ENCODE data around the gene UTF1. TPM values are rescaled to one million over a fixed set of nuclear protein-coding genes. Genes with fewer than 3 reads are reported as not detected.

Gene UTF1
- total RNA-seq, 3 donors from 2014 or later: not detected

- intact Hi-C loops (cut with DNase I, micrococcal nuclease): no loop called here
- ATAC-seq (no peak), DNase-seq (no peak)
- TF ChIP-seq CTCF (IDR thresholded peaks at IDR 0.05): no peak
- Histone ChIP-seq H3K36me3 (ENCODE audit: low read depth) (no peaks in the 10 kb centered on the region), H3K4me1 (ENCODE audit: low read depth) (no peaks in the 10 kb centered on the region), H3K9me3 (no peaks in the 10 kb centered on the region), H3K4me3 (no peak overlapping the region)
Measured at GRCh38 chr10:133249975-133250754, 20.1 kb downstream of the UTF1 start.

- Histone ChIP-seq H3K4me1 (ENCODE audit: low read depth) (no peaks in the 10 kb centered on the region), H3K9me3 (no peaks in the 10 kb centered on the region), H3K36me3 (ENCODE audit: low read depth) (no peaks in the 10 kb centered on the region), H3K4me3 (no peak overlapping the region)
- no peak for TF ChIP-seq CTCF (IDR thresholded peaks at IDR 0.05)
- ATAC-seq (no peak), DNase-seq (no peak)
- intact Hi-C loops (cut with DNase I, micrococcal nuclease): no loop called here
Measured at GRCh38 chr10:133251388-133252222, 21.6 kb downstream of the UTF1 start.

GRCh38 chr10:133252223-133252552 lies 22.2 kb downstream of the UTF1 start:
- Histone ChIP-seq H3K9me3 (no peaks in the 10 kb centered on the region), H3K4me1 (ENCODE audit: low read depth) (peaks cover 3% of the 10 kb centered on the region), H3K36me3 (ENCODE audit: low read depth) (no peaks in the 10 kb centered on the region), H3K4me3 (no peak overlapping the region)
- ATAC-seq (no peak), DNase-seq (no peak)
- intact Hi-C loops (cut with DNase I, micrococcal nuclease): no loop called here
- TF ChIP-seq CTCF (IDR thresholded peaks at IDR 0.05): no peak

- Histone ChIP-seq H3K4me1 (ENCODE audit: low read depth) (peaks cover 13% of the 10 kb centered on the region), H3K4me3 (no peak overlapping the region), H3K36me3 (ENCODE audit: low read depth) (no peaks in the 10 kb centered on the region), H3K9me3 (no peaks in the 10 kb centered on the region)
- intact Hi-C loops (cut with DNase I, micrococcal nuclease): no loop called here
- ATAC-seq: no peak
- DNase-seq: no peak
- no peak for TF ChIP-seq CTCF (IDR thresholded peaks at IDR 0.05)
Measured at GRCh38 chr10:133253361-133253955, 23.4 kb downstream of the UTF1 start.

GRCh38 chr10:133254421-133255120 lies 24.6 kb downstream of the UTF1 start:
- intact Hi-C loops (cut with DNase I, micrococcal nuclease): no loop called here

More at GRCh38 chr10:133254421-133255120, 24.6 kb downstream of the UTF1 start:
- DNase-seq: no peak
- H3K4me1 ChIP-seq (ENCODE audit: low read depth): peaks cover 19% of the 10 kb centered on the region
- TF ChIP-seq CTCF (IDR thresholded peaks at IDR 0.05): no peak
- H3K36me3 ChIP-seq (ENCODE audit: low read depth): no peaks in the 10 kb centered on the region
- no peak overlapping the region for H3K4me3 ChIP-seq
- ATAC-seq: no peak
- H3K9me3 ChIP-seq: no peaks in the 10 kb centered on the region
